Heart left ventricle (tissue), 16 donors: Measurements from ENCODE around the gene SEC22A. TPM values are rescaled to one million over a fixed set of nuclear protein-coding genes. Genes with fewer than 3 reads are reported as not detected.
A peak's percentile ranks its signal among the peaks of the same experiment; 100 is the strongest.

ENCODE experiments used
- ATAC-seq, 4 donors: fragments of 200-7000 bp; cut with Tn5 transposase; one replicate each; pipeline ENCODE4 v1.9.1; 2020 to 2022; ENCODE audit warnings: moderate library complexity in 4 of 4, mild to moderate bottlenecking in 3 of 4, moderate number of reproducible peaks in 1 of 4
- DNase-seq, 5 donors: peaks; one replicate each; pipeline ENCODE4 v3.0.0-alpha.2; 2020
- H3K27ac ChIP-seq, 12 donors: fragments of 200-600 bp; sonication (generic) in 4 of 12; one replicate each; pipeline versions ENCODE4 v1.5.0 to v1.8.0; 2016 to 2022; ENCODE audit warnings: mild to moderate bottlenecking in 2 of 12
- H3K27me3 ChIP-seq, 9 donors: fragments of 200-600 bp; sonication (generic) in 2 of 9; one replicate each; pipeline versions ENCODE4 v1.5.1 to v1.8.0; 2016 to 2022; ENCODE audit warnings: mild to moderate bottlenecking in 3 of 9
- H3K36me3 ChIP-seq, 9 donors: fragments of 200-600 bp; sonication (generic) in 2 of 9; one replicate each; pipeline versions ENCODE4 v1.5.0 to v1.8.0; 2018 to 2022; ENCODE audit warnings: mild to moderate bottlenecking in 2 of 9
- H3K4me1 ChIP-seq, 12 donors: fragments of 200-600 bp; sonication (generic) in 4 of 12; one replicate each; pipeline versions ENCODE4 v1.5.0 to v1.8.0; 2016 to 2022; ENCODE audit warnings: mild to moderate bottlenecking in 3 of 12
- H3K4me3 ChIP-seq, 12 donors: fragments of 200-600 bp; sonication (generic) in 4 of 12; one replicate each; pipeline versions ENCODE4 v1.5.0 to v1.8.0; 2017 to 2022; ENCODE audit warnings: mild to moderate bottlenecking in 9 of 12, moderate library complexity in 4 of 12
- H3K9me3 ChIP-seq, 12 donors: fragments of 200-600 bp; sonication (generic) in 4 of 12; one replicate each; pipeline versions ENCODE4 v1.5.0 to v1.8.0; 2016 to 2022; ENCODE audit warnings: mild to moderate bottlenecking in 1 of 12
- POLR2A ChIP-seq, 2 donors: fragments of 450-650 bp; IDR thresholded peaks; one replicate each; pipeline ENCODE4 v1.6.1; 2017; ENCODE audit warnings: antibody characterized with exemption in 2 of 2, mild to moderate bottlenecking in 2 of 2, moderate library complexity in 2 of 2
- WGBS, 4 donors: extraction: QIAGEN DNeasy Blood & Tissue Kit in 2 of 4; methylation state at CpG; one replicate each; pipeline versions ENCODE4 v1.1.5 to v1.1.7; 2013 to 2018; 5-methylcytosine and 5-hydroxymethylcytosine counted together
- intact Hi-C, 10 donors: fragments of 100-400 bp; cut with DNase I; formaldehyde crosslinking; loops; one replicate each; pipeline versions ENCODE4 v1.11.1 to v1.14.2; 2022
- polyA plus RNA-seq, 2 donors: library from polyadenylated mRNA; stranded (reverse); fragments of 200-250 nt; gene quantifications; one replicate each; pipeline ENCODE4 v1.2.3, GENCODE V29; 2013
- total RNA-seq, 9 donors: library from RNA; depleted of rRNA in 2 of 9; stranded (reverse); fragments of >200 nt in 2 of 9; fragmentation: NEBNext Ultra II Directional in 3 of 9; extraction: Animal tissue kit (Norgen Biotek cat#: 25700) in 3 of 9; gene quantifications; one replicate each; pipeline versions ENCODE4 v1.1.0 to v1.2.4, GENCODE V29; 2016 to 2023
- TF ChIP-seq, protein P1 (sequence below), 12 donors: fragments of 200-600 bp; sonication (generic) in 4 of 12; IDR thresholded peaks; one replicate each; pipeline versions ENCODE4 v1.5.0 to v1.8.0; 2018 to 2022; ENCODE audit warnings: antibody characterized with exemption in 12 of 12, mild to moderate bottlenecking in 5 of 12
- donor health status: ischemic (EF 13 %, LVEDD 7.1; RV severe dilation, severe dysfunction).
- donor health status: healthy with polysubstance abuse.
- donor health status: DM: no; HTN: yes; CAD: no.
- donor health status: DM: no; HTN: no; CAD: no.
- donor health status: ischemic (EF 25% LVEDD 6.9; RV normal size, moderate dysfunction).
- donor health status: ischemic (EF 25% LVEDD 5.7; RV mildly dilated, moderate dysfunction).
- donor health status: healthy.
- donor health status: DM: yes; HTN: yes; CAD: no.
- donor health status: ischemic (EF 35%, LVEDD 5.7; RV mildly dilated, moderate dysfunction).
- donor health status: nonischemic (EF 11% LVEDD 7.7; RV severe dilation, severe dysfunction).
- donor health status: DM: yes; HTN: yes; CAD: no.
- donor health status: PGD.
- donor health status: ischemic (EF 29% LVEDD 5.4; RV normal size, mild dysfunction).
- donor health status: nonischemic (EF 23%, LVEDD 6.1; RV moderate dilation, normal function).

The SEC22A gene
- total and polyA plus RNA-seq, 11 donors = 2.2 to 27.0 (median 10.0) TPM

DNA sequence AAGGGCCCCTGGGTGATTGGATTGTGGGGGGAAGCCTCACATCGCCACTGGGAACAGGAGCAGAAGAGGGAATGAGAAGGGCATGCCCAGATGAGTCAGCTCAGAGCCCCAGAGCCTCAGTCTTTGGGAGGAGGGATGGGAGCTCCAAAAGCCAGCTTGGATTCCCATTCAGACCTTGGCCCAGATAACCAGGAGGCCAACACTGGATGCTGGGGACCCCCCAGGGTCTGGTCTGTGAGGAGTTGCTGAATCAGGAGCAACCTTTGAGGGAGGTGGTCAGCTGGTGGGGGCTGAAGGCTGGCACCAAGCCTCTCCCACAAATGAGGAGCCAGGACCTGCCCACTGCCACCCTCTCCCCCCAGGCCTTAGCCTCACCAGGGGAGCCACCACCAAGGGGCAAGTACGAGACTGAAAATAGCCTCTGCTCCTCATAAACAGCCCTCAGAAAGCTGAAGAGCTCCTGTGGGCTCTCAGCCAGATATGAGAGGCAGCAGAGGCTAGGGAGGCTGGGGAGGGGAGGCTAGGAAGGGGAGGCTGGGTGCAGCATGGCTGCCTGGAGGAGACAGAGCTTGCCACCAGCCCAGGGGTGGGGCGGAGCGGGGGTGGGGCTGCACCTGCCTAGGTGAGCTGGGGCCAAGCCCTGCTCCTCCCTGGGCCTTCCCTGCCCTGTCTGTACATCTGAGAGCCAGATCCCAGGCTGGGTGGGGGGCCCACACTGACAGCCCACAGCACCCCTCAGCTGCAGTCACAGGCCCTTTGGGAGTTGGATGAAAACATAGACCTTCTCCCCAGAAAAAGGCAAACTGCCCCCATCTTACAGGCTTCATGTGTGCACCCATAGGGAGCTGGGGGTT lies 99.8 kb downstream of the SEC22A start:
- WGBS, 4 donors = 48 to 66% (median 64%) methylated on average over 4 of the region's 4 CpGs
- ATAC-seq (peak in 2 of 4 donors; percentile 4 to 7), DNase-seq (peak in 2 of 5 donors; percentile 22 to 34)
- Histone ChIP-seq H3K9me3 (no peaks in the 10 kb centered on the region), H3K27ac (peak overlapping the region in 2 of 12 donors; percentile 22 to 29), H3K4me1 (peaks cover 0 to 27% (median 0%) of the 10 kb centered on the region in 12 donors), H3K36me3 (peaks cover 0 to 89% (median 47%) of the 10 kb centered on the region in 9 donors), H3K4me3 (no peak overlapping the region), H3K27me3 (no peaks in the 10 kb centered on the region)
- intact Hi-C loops = no loop called here
- TF ChIP-seq POLR2A (IDR thresholded peaks at IDR 0.05) = no peak
- TF ChIP-seq, protein P1, sequence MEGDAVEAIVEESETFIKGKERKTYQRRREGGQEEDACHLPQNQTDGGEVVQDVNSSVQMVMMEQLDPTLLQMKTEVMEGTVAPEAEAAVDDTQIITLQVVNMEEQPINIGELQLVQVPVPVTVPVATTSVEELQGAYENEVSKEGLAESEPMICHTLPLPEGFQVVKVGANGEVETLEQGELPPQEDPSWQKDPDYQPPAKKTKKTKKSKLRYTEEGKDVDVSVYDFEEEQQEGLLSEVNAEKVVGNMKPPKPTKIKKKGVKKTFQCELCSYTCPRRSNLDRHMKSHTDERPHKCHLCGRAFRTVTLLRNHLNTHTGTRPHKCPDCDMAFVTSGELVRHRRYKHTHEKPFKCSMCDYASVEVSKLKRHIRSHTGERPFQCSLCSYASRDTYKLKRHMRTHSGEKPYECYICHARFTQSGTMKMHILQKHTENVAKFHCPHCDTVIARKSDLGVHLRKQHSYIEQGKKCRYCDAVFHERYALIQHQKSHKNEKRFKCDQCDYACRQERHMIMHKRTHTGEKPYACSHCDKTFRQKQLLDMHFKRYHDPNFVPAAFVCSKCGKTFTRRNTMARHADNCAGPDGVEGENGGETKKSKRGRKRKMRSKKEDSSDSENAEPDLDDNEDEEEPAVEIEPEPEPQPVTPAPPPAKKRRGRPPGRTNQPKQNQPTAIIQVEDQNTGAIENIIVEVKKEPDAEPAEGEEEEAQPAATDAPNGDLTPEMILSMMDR (IDR thresholded peaks at IDR 0.05) = no peak

DNA sequence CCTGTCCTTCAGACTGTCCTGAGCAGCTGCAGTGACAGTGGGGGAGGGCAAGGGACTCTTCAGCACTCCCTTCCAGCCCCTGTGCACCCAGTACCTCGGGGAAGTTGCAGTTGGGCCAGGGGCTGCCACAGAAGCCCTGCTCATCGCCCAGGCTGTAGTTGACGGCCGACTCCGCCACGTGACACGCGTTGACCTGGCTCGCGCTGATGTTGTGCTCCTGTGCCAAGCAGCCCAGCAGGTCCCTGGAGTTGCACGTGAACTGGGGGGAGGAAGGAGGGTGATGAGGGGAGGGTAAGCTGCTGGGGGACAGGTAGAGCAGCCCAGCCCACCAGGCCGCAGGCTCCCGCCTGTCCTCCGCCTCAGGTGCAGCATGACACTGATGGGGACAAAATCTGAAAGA lies 101.2 kb downstream of the SEC22A start:
- Histone ChIP-seq H3K36me3 (peaks cover 0 to 89% (median 41%) of the 10 kb centered on the region in 9 donors), H3K4me1 (peaks cover 0 to 27% (median 0%) of the 10 kb centered on the region in 12 donors), H3K27ac (peak overlapping the region in 4 of 12 donors; percentile 3 to 38 (median 22)), H3K27me3 (no peaks in the 10 kb centered on the region), H3K4me3 (no peak overlapping the region), H3K9me3 (no peaks in the 10 kb centered on the region)
- DNase-seq (peak in 3 of 5 donors; percentile 33 to 56 (median 48)), ATAC-seq (peak; percentile 35 to 42 (median 38))
- intact Hi-C loops = no loop called here
- 36 to 72% (median 58%) methylated on average over 12 to 14 of the region's 14 CpGs for WGBS, 4 donors
- TF ChIP-seq, protein P1 (IDR thresholded peaks at IDR 0.05) = no peak
- no peak for TF ChIP-seq POLR2A (IDR thresholded peaks at IDR 0.05)

DNA sequence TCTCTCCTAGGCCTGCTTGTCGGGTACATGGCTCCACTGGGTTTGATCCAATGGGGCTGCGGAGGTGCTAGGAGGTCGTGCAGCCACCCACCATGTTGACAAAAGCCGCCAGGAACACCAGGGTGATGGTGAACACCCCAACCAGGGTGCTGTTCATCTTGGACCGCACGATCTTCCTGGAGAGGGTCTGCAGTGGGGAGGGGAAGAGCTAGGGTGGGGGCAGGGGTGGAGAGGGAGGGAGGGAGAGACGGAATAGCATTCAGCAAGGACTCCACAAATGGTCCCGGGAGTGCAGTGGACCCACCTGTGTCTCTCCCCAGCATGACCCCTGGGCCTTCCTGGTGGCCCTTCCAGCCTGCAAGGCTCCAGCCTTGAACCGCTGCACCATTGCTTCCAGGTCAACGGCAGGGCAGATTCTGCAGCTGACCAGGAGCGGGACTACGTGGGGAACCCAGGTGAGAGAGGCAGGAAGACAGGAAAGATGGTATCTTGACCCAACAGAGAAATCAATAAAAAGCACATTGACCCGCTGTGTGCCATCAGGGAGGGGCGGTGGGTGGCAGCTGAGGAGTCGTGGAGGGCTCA lies 102.3 kb downstream of the SEC22A start:
- Histone ChIP-seq H3K4me1 (peaks cover 0 to 22% (median 0%) of the 10 kb centered on the region in 12 donors), H3K4me3 (no peak overlapping the region), H3K27me3 (no peaks in the 10 kb centered on the region), H3K9me3 (no peaks in the 10 kb centered on the region), H3K27ac (no peak overlapping the region), H3K36me3 (peaks cover 0 to 85% (median 41%) of the 10 kb centered on the region in 9 donors)
- intact Hi-C loops = no loop called here
- WGBS, 4 donors = 88 to 90% (median 88%) methylated on average over 13 to 15 of the region's 15 CpGs
- DNase-seq (peak in 2 of 5 donors; percentile 5 to 33), ATAC-seq (no peak)
- TF ChIP-seq POLR2A (IDR thresholded peaks at IDR 0.05) = no peak
- TF ChIP-seq, protein P1 (IDR thresholded peaks at IDR 0.05) = no peak

DNA sequence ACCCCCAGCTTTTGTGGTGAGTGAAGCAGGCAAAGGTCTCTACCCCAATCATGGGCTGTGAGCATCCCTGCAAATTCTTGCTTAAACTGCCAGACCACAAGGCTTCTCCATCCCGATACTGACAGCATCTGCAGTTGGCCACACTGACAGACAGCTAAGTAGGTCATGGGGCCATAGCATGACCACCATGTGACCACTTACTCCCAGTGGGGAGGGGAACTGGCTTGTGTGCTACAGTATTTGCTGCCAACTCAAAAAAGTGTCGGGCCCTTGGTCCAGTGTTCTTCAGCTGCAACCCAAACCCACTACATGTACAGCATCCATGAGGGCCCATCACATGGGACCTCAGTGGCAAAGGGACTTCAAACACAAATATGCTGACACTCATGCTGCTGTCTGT lies 103.4 kb downstream of the SEC22A start:
- intact Hi-C loops = no loop called here
- WGBS, 4 donors = 31 to 44% (median 37%) methylated on average over 2 of the region's 2 CpGs
- DNase-seq (peak in 2 of 5 donors; percentile 13), ATAC-seq (no peak)
- TF ChIP-seq POLR2A (IDR thresholded peaks at IDR 0.05) = no peak
- TF ChIP-seq, protein P1 (IDR thresholded peaks at IDR 0.05) = no peak
- Histone ChIP-seq H3K4me3 (no peak overlapping the region), H3K9me3 (no peaks in the 10 kb centered on the region), H3K27ac (peak overlapping the region in 1 of 12 donors; percentile 20), H3K36me3 (peaks cover 0 to 81% (median 37%) of the 10 kb centered on the region in 9 donors), H3K27me3 (no peaks in the 10 kb centered on the region), H3K4me1 (peaks cover 0 to 22% (median 0%) of the 10 kb centered on the region in 12 donors)
